NB4 (cell line): Measurements from ENCODE around the gene DLG2.

Experiments
- CTCF ChIP-seq: IDR thresholded peaks from one replicate; pipeline ENCODE4 v1.5.1; 2012; ENCODE audit warnings: low read depth, low read length
- MYC ChIP-seq: IDR thresholded peaks from 2 replicates; pipeline ENCODE4 v1.6.1; 2011; ENCODE audit warnings: low read depth, low read length
- POLR2A ChIP-seq: IDR thresholded peaks from 2 replicates; pipeline ENCODE4 v1.6.1; 2011; ENCODE audit warnings: mild to moderate bottlenecking; ENCODE audit not compliant: insufficient read length; ENCODE audit errors: extremely low read depth

DNA sequence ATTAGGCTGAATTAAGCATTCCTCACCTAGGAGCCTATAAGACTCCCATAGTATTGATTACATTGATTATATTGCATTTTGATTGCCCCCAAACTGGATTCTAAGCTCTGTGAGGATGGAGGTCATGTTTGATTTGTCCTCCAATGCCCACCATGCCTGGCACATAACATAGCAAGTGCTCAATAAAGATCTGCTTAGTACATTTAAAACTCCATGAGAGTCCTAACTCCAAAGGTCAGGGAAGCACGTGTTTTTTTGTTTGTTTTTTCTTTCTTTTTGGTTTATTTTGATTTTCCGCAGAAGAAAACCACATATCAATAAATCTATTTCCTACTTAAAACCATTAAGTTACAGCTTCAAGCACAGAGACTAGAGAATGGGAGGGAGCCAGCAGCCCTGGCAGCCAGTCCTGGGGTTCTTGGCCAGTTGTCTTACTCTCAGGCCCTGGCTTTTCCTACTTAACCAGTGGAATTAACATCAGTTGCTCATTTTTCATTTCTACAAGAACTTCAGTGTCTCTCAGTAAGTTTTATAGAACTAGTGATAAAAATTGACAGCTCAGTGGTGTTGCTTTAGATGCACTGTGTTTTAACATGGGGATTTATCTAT, 1911.1 kb downstream of the DLG2 start:
- TF ChIP-seq CTCF (no peak), MYC (no peak), POLR2A (no peak)
